Activated naive CD4-positive, alpha-beta T cell treated with anti-CD3 and anti-CD28 coated beads, Interleukin-2, amount 50 U/mL, for 72 hours (primary cell): ENCODE data around the gene FCGR2B. TPM values are rescaled to one million over a fixed set of nuclear protein-coding genes. Genes with fewer than 3 reads are reported as not detected.
"Not testable (repeated sequence)": the region's sequence is repeated elsewhere in the genome, so short reads cannot be mapped to it uniquely, and the experiment has no call there.

ENCODE experiments used
- ATAC-seq, 2 donors: fragments of 150-1000 bp; cut with Tn5 transposase; 2 replicates each; pipeline ENCODE4 v1.10.0; 2021; ENCODE audit warnings: mild to moderate bottlenecking in 2 of 2, moderate library complexity in 2 of 2
- DNase-seq, 2 donors: peaks; one replicate each; pipeline ENCODE4 v3.0.0; 2021 to 2022; ENCODE audit warnings: low spot score in 2 of 2
- H3K27ac Mint-ChIP-seq, 2 donors: one replicate each; pipeline ENCODE4 v1.8.0; 2022; ENCODE audit warnings: mild to moderate bottlenecking in 2 of 2, mixed read lengths in 2 of 2
- H3K36me3 Mint-ChIP-seq, 2 donors: one replicate each; pipeline ENCODE4 v1.8.0; 2022; ENCODE audit warnings: mixed read lengths in 2 of 2
- H3K9me3 Mint-ChIP-seq, 2 donors: one replicate each; pipeline ENCODE4 v1.8.0; 2022; ENCODE audit warnings: mixed read lengths in 2 of 2
- total RNA-seq, 2 donors: library from RNA; stranded (reverse); gene quantifications; one replicate each; pipeline ENCODE4 v1.2.3, GENCODE V29; 2022

The FCGR2B gene
- total RNA-seq, 2 donors from 2014 or later = 0.21 TPM; not detected in 1

DNA sequence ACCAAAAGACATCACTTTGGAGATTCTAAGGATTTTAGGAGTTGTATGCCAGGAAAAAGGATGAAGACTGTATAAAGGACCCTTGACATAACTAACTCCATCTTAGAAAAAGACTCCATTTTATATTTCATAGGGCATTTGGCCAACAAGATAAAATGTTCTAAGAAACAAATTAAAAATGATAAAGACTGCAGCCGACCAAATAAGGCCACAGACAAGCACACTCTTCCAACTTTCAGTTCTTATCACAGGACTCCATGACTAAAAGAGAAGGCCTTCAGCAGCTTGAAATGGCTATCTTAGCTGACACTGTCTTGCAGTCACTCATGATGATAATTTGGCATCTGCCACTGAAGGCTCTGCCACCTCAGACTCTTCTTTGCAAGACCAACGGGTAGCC is 23.7 kb upstream of the FCGR2B start:
- ATAC-seq, H3K9me3 Mint-ChIP-seq, H3K36me3 Mint-ChIP-seq, H3K27ac Mint-ChIP-seq, DNase-seq: not testable (repeated sequence)

GRCh38 chr1:161642697-161643096 is 20.2 kb upstream of the FCGR2B start:
- H3K36me3 Mint-ChIP-seq, ATAC-seq, DNase-seq, H3K27ac Mint-ChIP-seq, H3K9me3 Mint-ChIP-seq: not testable (repeated sequence)

- ATAC-seq, DNase-seq, H3K27ac Mint-ChIP-seq, H3K36me3 Mint-ChIP-seq, H3K9me3 Mint-ChIP-seq: not testable (repeated sequence)
Measured at GRCh38 chr1:161643481-161644208, 19.3 kb upstream of the FCGR2B start.

GRCh38 chr1:161644855-161645254 is 18.1 kb upstream of the FCGR2B start:
- not testable (repeated sequence) for DNase-seq, ATAC-seq, H3K27ac Mint-ChIP-seq, H3K36me3 Mint-ChIP-seq, H3K9me3 Mint-ChIP-seq

GRCh38 chr1:161647507-161648360 is 15.2 kb upstream of the FCGR2B start:
- DNase-seq, H3K9me3 Mint-ChIP-seq, H3K36me3 Mint-ChIP-seq, H3K27ac Mint-ChIP-seq: not testable (repeated sequence)
- ATAC-seq = peak in 1 of 2 donors; percentile 54

GRCh38 chr1:161653541-161653940 is 9.4 kb upstream of the FCGR2B start:
- not testable (repeated sequence) for DNase-seq, H3K36me3 Mint-ChIP-seq, H3K27ac Mint-ChIP-seq, ATAC-seq, H3K9me3 Mint-ChIP-seq

DNA sequence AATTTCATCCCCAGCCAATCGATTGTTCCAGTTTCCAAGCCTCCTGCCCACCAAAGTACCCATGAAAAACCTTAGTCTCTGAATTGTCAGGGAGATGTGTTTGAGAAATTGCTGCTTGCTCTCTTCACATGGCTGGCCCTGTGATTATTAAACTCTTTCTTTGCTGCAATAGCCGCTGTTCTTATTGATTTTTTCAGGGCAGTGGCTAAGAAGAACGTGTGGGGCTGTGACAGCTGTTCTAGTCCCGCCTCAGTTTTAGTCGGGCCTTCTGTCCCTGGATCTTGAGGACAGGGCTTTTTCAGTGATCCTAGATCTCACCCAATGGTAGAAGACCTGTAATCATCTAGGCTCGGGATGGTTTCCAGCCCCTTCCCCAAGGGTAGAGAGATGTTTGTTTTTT is 9.0 kb upstream of the FCGR2B start:
- H3K36me3 Mint-ChIP-seq, H3K27ac Mint-ChIP-seq, H3K9me3 Mint-ChIP-seq, ATAC-seq, DNase-seq: not testable (repeated sequence)

DNA sequence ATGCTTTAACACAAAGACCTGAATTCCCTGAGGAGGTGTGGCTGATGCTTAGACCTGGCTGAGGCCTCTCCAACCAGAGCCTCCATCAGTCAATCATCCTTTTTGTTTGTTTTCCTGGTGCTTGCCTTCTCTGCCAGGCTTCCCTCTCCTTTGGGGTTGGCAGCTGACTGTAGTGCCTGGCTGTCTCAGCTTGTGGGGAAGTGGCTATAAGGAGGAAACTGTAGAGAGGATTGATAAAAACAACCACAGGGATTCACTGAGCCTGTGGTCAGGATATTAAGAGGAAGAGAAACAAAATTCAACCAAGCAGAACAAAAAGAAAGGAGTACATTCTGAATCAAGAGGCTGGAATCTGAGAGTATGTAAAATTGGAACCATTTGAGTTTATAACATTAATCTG is 4.4 kb upstream of the FCGR2B start:
- H3K36me3 Mint-ChIP-seq, H3K9me3 Mint-ChIP-seq, ATAC-seq, DNase-seq, H3K27ac Mint-ChIP-seq: not testable (repeated sequence)

- H3K27ac Mint-ChIP-seq, H3K9me3 Mint-ChIP-seq, ATAC-seq, DNase-seq, H3K36me3 Mint-ChIP-seq: not testable (repeated sequence)
Measured at GRCh38 chr1:161661660-161662311, 1.2 kb upstream of the FCGR2B start.

DNA sequence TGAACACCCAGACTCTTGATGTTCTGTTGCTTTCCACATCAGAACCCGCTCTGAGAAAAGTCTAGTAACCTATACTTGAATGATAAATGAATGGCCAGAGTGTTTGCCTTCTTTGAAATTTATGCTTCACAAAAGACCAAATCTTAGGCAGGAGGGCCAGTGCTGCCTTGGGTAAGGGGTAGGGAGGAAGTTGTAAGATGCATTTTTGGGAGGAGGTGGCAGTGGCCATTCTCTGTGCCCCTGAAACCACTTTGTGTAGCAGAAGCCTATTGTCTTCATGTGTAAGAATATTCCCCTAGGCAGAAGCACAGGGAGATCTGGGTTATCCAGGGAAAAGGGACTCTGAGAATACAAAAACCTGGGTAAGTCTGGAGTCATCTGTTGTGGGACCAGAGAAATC is 626 bp downstream of the FCGR2B start:
- not testable (repeated sequence) for DNase-seq, H3K27ac Mint-ChIP-seq, H3K36me3 Mint-ChIP-seq, H3K9me3 Mint-ChIP-seq, ATAC-seq

DNA sequence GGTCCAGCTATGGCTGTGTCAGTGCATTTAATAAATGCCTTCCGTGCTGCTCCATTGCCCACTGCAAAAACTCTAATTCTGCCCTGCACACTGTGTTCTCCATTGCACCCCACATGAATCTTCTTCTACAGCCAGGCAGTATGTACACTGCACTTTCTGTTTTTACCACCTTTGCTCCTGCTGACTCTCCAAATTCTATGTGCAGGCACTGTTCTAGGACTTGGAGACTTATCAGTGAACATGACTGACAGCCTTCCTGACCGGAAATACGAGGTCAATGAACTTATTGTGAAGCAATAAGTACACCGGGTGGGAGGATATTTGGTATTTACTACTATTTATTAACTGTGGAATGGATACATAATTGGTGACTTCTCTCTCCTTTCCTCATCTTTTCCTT is 1.7 kb downstream of the FCGR2B start:
- not testable (repeated sequence) for DNase-seq, H3K27ac Mint-ChIP-seq, H3K36me3 Mint-ChIP-seq, ATAC-seq, H3K9me3 Mint-ChIP-seq

GRCh38 chr1:161671045-161672020 is 8.4 kb downstream of the FCGR2B start:
- DNase-seq = peak in 1 of 2 donors; percentile 28
- peak; percentile 68 to 88 for ATAC-seq

DNA sequence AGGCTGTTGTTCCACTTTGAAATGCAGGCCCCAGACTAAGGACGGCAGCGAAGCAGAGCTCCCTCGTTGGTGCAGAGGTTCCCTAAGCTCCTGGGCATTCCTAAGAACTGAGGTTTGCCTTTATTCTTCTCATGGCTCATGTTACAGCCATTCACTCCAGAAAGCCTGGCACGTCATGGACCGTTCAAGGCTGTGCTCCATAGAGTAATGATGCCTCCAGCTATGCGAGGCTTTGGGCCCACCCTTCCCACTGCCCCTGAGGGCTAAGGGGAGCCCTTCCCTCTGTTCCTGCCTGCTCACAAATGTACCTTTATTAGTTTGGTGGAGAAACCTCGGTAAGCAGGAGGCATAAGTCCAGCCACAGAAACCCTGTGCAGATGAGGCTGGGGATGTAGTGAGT is 10.5 kb downstream of the FCGR2B start:
- ATAC-seq, H3K9me3 Mint-ChIP-seq, H3K36me3 Mint-ChIP-seq, H3K27ac Mint-ChIP-seq, DNase-seq: not testable (repeated sequence)

More at GRCh38 chr1:161671045-161672020, 8.4 kb downstream of the FCGR2B start:
- H3K27ac Mint-ChIP-seq, H3K36me3 Mint-ChIP-seq, H3K9me3 Mint-ChIP-seq: not testable (repeated sequence)

- not testable (repeated sequence) for H3K27ac Mint-ChIP-seq, H3K36me3 Mint-ChIP-seq, DNase-seq, H3K9me3 Mint-ChIP-seq
- peak; percentile 50 to 67 for ATAC-seq
Measured at GRCh38 chr1:161674447-161674846, 11.5 kb downstream of the FCGR2B start.

GRCh38 chr1:161674908-161675307 is 12.0 kb downstream of the FCGR2B start:
- not testable (repeated sequence) for H3K36me3 Mint-ChIP-seq, ATAC-seq, H3K27ac Mint-ChIP-seq, H3K9me3 Mint-ChIP-seq, DNase-seq

DNA sequence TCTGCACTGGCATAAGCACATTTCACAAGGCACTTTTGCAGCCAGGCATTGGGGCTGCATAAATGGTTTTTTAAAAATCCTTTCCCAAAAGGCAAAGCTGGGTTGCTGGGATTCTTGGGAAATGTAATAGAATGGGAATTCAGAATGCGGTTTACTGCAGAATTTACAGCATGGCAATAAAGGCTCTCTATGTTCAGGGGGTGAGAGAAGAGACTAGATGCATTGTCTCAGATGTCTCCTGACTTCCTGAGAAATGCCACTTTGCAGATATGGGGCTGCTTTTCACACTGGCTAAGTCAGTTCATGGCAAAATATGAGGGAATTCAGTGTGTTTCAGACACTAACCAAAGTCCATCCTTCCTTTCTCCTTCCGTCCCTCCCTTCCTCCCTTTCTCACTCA is 13.5 kb downstream of the FCGR2B start:
- Mint-ChIP-seq H3K27ac (no peak overlapping the region), H3K36me3 (no peaks in the 10 kb centered on the region), H3K9me3 (no peaks in the 10 kb centered on the region)
- ATAC-seq (no peak), DNase-seq (no peak)
